PC-3 (cell line): ENCODE results near the gene TMC7. TPM values are rescaled to one million over a fixed set of nuclear protein-coding genes. Genes with fewer than 3 reads are reported as not detected.

ENCODE experiments used
- ATAC-seq: fragments of 200-7000 bp; cut with Tn5 transposase; 2 replicates; pipeline ENCODE4 v1.9.1; 2020; ENCODE audit warnings: mild to moderate bottlenecking, moderate library complexity
- BruUV-seq: library from RNA; stranded (reverse); fragments of 400-500 nt; replicated peaks from 2 replicates; lab custom pipeline; 2021; lab: Mats Ljungman, UMichigan
- CTCF ChIA-PET: fragments of 300-600 bp; sonication (Branson Sonifier 250); formaldehyde crosslinking; loops from one replicate; lab custom pipeline; 2022; ENCODE audit warnings: antibody characterized with exemption; lab: Charles Lee
- POLR2A ChIA-PET: fragments of 300-600 bp; sonication (Branson Sonifier 250); formaldehyde crosslinking; loops from one replicate; lab custom pipeline; 2022; ENCODE audit warnings: antibody characterized with exemption; ENCODE audit not compliant: unreplicated experiment; lab: Charles Lee
- DNase-seq: peaks from one replicate; pipeline ENCODE4 v3.0.0-alpha.2; 2015
- H2AFZ ChIP-seq: fragments of 300-600 bp; sonication (generic); 2 replicates; pipeline ENCODE4 v1.6.0; 2016; ENCODE audit warnings: antibody characterized with exemption, low read length
- H3F3A ChIP-seq: fragments of 300-600 bp; sonication (generic); one replicate; pipeline ENCODE4 v1.6.0; 2017; ENCODE audit warnings: antibody characterized with exemption, low read length, control low read depth, mild to moderate bottlenecking; ENCODE audit not compliant: unreplicated experiment
- H3K27ac ChIP-seq: fragments of 300-600 bp; sonication (generic); 2 replicates; pipeline ENCODE4 v1.5.1; 2016; ENCODE audit warnings: mild to moderate bottlenecking, low read length
- H3K27me3 ChIP-seq: fragments of 300-600 bp; sonication (generic); 2 replicates; pipeline ENCODE4 v1.6.1; 2016; ENCODE audit warnings: low read length, mixed read lengths
- H3K36me3 ChIP-seq: fragments of 300-600 bp; sonication (generic); 2 replicates; pipeline ENCODE4 v1.6.1; 2016; ENCODE audit warnings: low read depth, mixed run types, low read length, mixed read lengths
- H3K4me1 ChIP-seq: fragments of 300-600 bp; sonication (generic); 2 replicates; pipeline ENCODE4 v1.5.1; 2016; ENCODE audit warnings: low read length; ENCODE audit not compliant: insufficient read depth
- H3K4me2 ChIP-seq: fragments of 300-600 bp; sonication (generic); 2 replicates; pipeline ENCODE4 v1.6.0; 2016; ENCODE audit warnings: low read length
- H3K4me3 ChIP-seq: fragments of 300-600 bp; sonication (generic); 2 replicates; pipeline ENCODE4 v1.5.1; 2016; ENCODE audit warnings: mild to moderate bottlenecking, low read length, mixed read lengths
- H3K79me2 ChIP-seq: fragments of 300-600 bp; sonication (generic); 2 replicates; pipeline ENCODE4 v1.6.1; 2017; ENCODE audit warnings: low read length, mixed read lengths
- H3K9ac ChIP-seq: fragments of 300-600 bp; sonication (generic); 2 replicates; pipeline ENCODE4 v1.6.0; 2016; ENCODE audit warnings: mild to moderate bottlenecking, low read length
- H3K9me2 ChIP-seq: fragments of 300-600 bp; sonication (generic); replicated peaks from 2 replicates; pipeline ENCODE4 v1.6.1; 2016; ENCODE audit warnings: mixed run types, low read length, mixed read lengths
- H3K9me3 ChIP-seq: fragments of 300-600 bp; sonication (generic); 2 replicates; pipeline ENCODE4 v1.6.1; 2016; ENCODE audit warnings: low read length, mixed read lengths
- H4K20me1 ChIP-seq: fragments of 300-600 bp; sonication (generic); 2 replicates; pipeline ENCODE4 v1.6.1; 2016; ENCODE audit warnings: low read length, mixed read lengths
- EZH2 ChIP-seq: fragments of 300-600 bp; sonication (generic); IDR thresholded peaks from one replicate; pipeline ENCODE4 v1.6.1; 2017; ENCODE audit warnings: antibody characterized with exemption, mild to moderate bottlenecking, low read length; ENCODE audit not compliant: unreplicated experiment
- EZH2phosphoT487 ChIP-seq: fragments of 300-600 bp; sonication (generic); IDR thresholded peaks from 2 replicates; pipeline ENCODE4 v1.6.1; 2018; ENCODE audit warnings: mild to moderate bottlenecking, antibody characterized with exemption, low read length, borderline replicate concordance
- intact Hi-C: fragments of 100-400 bp; cut with micrococcal nuclease; formaldehyde crosslinking; loops from 2 replicates; pipeline ENCODE4 v1.9.0; 2023
- total RNA-seq: library from RNA; depleted of rRNA; stranded (reverse); fragments of >200 nt; gene quantifications from 2 replicates; pipeline ENCODE4 v1.2.3, GENCODE V29; 2014
- TF ChIP-seq, protein P1 (sequence below): fragments of 300-600 bp; sonication (generic); conservative IDR thresholded peaks from 2 replicates; pipeline ENCODE4 v1.5.1; 2017; ENCODE audit warnings: antibody characterized with exemption, low read depth, mild to moderate bottlenecking, low read length

Gene TMC7
- total RNA-seq, 1 experiment from 2014 or later = 5.3 TPM

DNA sequence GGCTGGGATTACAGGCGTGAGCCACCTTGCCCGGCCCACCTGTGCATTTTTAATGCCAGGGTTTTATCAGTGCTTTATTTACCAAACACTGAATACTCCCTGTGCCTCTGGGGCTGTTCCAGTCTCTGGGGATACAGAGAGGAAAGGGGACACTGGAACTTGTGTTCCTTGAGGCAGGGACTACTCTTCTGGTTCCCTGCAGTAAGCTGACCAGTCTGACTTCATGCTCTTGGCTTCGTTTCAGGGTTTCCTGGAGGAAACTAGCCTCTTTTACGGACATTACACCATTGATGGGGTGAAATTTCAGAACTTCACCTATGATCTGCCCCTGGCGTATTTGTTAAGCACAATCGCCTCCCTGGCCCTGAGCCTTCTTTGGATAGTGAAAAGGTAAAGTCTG lies 46.2 kb downstream of the TMC7 start:
- H3K4me1 ChIP-seq = no peaks in the 10 kb centered on the region
- ChIA-PET CTCF (no interaction called here), POLR2A (interaction anchor here (0.6 kb wide), 1 partner anchor 32 kb away, joined by 3 read pairs; no protein-coding TSS in a partner anchor)
- H3F3A ChIP-seq = no peaks in the 10 kb centered on the region
- no peaks in the 10 kb centered on the region for H3K9me2 ChIP-seq
- H3K9ac ChIP-seq = no peak overlapping the region
- no peak for DNase-seq
- H3K27me3 ChIP-seq = no peaks in the 10 kb centered on the region
- no peaks in the 10 kb centered on the region for H3K79me2 ChIP-seq
- H3K27ac ChIP-seq = no peak overlapping the region
- no peak overlapping the region for H3K4me2 ChIP-seq
- no TSS peak for BruUV-seq
- no peak overlapping the region for H2AFZ ChIP-seq
- H3K36me3 ChIP-seq = peaks cover 18% of the 10 kb centered on the region
- TF ChIP-seq EZH2phosphoT487 (no peak), EZH2 (no peak)
- TF ChIP-seq, protein P1, sequence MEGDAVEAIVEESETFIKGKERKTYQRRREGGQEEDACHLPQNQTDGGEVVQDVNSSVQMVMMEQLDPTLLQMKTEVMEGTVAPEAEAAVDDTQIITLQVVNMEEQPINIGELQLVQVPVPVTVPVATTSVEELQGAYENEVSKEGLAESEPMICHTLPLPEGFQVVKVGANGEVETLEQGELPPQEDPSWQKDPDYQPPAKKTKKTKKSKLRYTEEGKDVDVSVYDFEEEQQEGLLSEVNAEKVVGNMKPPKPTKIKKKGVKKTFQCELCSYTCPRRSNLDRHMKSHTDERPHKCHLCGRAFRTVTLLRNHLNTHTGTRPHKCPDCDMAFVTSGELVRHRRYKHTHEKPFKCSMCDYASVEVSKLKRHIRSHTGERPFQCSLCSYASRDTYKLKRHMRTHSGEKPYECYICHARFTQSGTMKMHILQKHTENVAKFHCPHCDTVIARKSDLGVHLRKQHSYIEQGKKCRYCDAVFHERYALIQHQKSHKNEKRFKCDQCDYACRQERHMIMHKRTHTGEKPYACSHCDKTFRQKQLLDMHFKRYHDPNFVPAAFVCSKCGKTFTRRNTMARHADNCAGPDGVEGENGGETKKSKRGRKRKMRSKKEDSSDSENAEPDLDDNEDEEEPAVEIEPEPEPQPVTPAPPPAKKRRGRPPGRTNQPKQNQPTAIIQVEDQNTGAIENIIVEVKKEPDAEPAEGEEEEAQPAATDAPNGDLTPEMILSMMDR = no peak
- intact Hi-C loops = no loop called here
- no peak for ATAC-seq
- no peaks in the 10 kb centered on the region for H3K9me3 ChIP-seq
- no peak overlapping the region for H3K4me3 ChIP-seq
- no peaks in the 10 kb centered on the region for H4K20me1 ChIP-seq

DNA sequence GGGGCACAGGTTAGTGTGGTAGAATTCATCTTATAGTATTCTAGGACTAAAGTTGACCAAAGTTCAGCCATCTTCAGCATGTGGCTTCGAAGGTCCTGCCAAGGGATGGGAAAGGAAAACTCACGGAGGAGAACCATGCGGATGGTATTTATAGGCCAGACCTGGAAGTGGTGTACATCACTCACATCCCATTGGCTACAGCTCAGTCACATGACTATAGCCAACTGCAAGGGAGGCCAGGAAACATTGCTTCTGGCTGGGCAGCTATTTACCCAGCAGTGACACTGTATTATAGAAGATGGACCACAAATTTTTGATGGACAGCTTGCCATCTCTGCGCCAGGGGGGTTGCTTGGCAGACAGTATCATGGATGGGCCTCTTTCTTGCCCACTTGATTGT lies 48.0 kb downstream of the TMC7 start:
- ChIA-PET CTCF (no interaction called here), POLR2A (no interaction called here)
- Histone ChIP-seq H3K27me3 (no peaks in the 10 kb centered on the region), H4K20me1 (no peaks in the 10 kb centered on the region), H3K4me3 (no peak overlapping the region), H3K36me3 (peaks cover 18% of the 10 kb centered on the region), H3K9me3 (no peaks in the 10 kb centered on the region), H3F3A (no peaks in the 10 kb centered on the region), H3K4me2 (no peak overlapping the region), H3K9ac (no peak overlapping the region), H2AFZ (no peak overlapping the region), H3K79me2 (no peaks in the 10 kb centered on the region), H3K9me2 (no peaks in the 10 kb centered on the region), H3K27ac (no peak overlapping the region), H3K4me1 (no peaks in the 10 kb centered on the region)
- no TSS peak for BruUV-seq
- TF ChIP-seq, protein P1 = no peak
- TF ChIP-seq EZH2phosphoT487 (no peak), EZH2 (no peak)
- ATAC-seq = no peak
- DNase-seq = no peak
- intact Hi-C loops = no loop called here

DNA sequence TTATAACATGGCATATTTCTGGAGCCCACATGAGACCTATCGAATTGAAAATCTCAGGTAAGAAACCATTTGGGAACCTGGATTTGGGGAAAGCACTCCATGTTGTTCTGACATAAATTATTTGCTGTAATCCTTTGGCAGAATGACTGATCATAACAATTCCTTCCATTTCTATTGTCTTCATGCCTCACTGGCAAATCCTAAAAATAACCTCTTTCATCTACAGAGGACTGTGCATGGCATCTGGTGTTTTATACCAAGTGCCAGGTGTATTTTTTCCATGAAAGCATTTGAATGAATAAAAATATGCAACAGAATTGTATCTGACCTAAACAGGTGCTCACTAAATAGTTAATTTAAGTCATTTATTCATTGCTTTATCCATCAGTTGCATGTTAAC lies 50.0 kb downstream of the TMC7 start:
- H3K9me2 ChIP-seq = no peaks in the 10 kb centered on the region
- no peak overlapping the region for H3K27ac ChIP-seq
- H2AFZ ChIP-seq = no peak overlapping the region
- H3K4me2 ChIP-seq = no peak overlapping the region
- ATAC-seq (no peak), DNase-seq (no peak)
- TF ChIP-seq, protein P1 = no peak
- TF ChIP-seq EZH2phosphoT487 = no peak
- TF ChIP-seq EZH2 = no peak
- no peaks in the 10 kb centered on the region for H3K27me3 ChIP-seq
- no peaks in the 10 kb centered on the region for H3K4me1 ChIP-seq
- POLR2A ChIA-PET = no interaction called here
- no peaks in the 10 kb centered on the region for H3F3A ChIP-seq
- H3K9me3 ChIP-seq = no peaks in the 10 kb centered on the region
- CTCF ChIA-PET = no interaction called here
- H3K4me3 ChIP-seq = no peak overlapping the region
- H3K9ac ChIP-seq = no peak overlapping the region
- peaks cover 18% of the 10 kb centered on the region for H3K36me3 ChIP-seq
- no peaks in the 10 kb centered on the region for H3K79me2 ChIP-seq
- H4K20me1 ChIP-seq = no peaks in the 10 kb centered on the region
- intact Hi-C loops = no loop called here
- BruUV-seq = no TSS peak
